HepG2 (cell line): ENCODE data around the gene FMNL1. TPM values are rescaled to one million over a fixed set of nuclear protein-coding genes. Genes with fewer than 3 reads are reported as not detected.
A peak's percentile ranks its signal among the peaks of the same experiment; 100 is the strongest.

Experiments
- ATAC-seq: fragments of 200-7000 bp; cut with Tn5 transposase; 3 replicates; pipeline ENCODE4 v1.9.1; 2020; ENCODE audit warnings: mild to moderate bottlenecking, moderate library complexity
- BruUV-seq: library from RNA; stranded (reverse); fragments of 400-500 nt; replicated peaks from 2 replicates; lab custom pipeline; 2021; lab: Mats Ljungman, UMichigan
- CTCF ChIA-PET: fragments of 300-600 bp; formaldehyde crosslinking; extraction: SDS; loops from one replicate; lab custom pipeline; 2021; ENCODE audit warnings: low total read pairs, inconsistent platforms, low intra/inter-chr PET ratio; lab: Yijun Ruan, JAX
- POLR2A ChIA-PET: fragments of 350-600 bp; sonication (Branson Sonifier 250); formaldehyde crosslinking; loops from one replicate; lab custom pipeline; 2020; ENCODE audit warnings: antibody characterized with exemption, inconsistent platforms; lab: Yijun Ruan, JAX
- DNase-seq: peaks from one replicate; pipeline ENCODE4 v3.0.0-alpha.2; 2015; ENCODE audit warnings: low spot score
- FAIRE-seq: peaks from 3 replicates; lab custom pipeline; 2011; peaks lifted over from hg19 to GRCh38; lab: Jason Lieb, UNC
- H2AFZ ChIP-seq: one replicate; pipeline ENCODE4 v1.6.1; 2011; ENCODE audit warnings: low read length, inconsistent platforms
- H3K27ac ChIP-seq: fragments of 300-600 bp; 3 replicates; pipeline ENCODE4 v1.8.0; 2011; ENCODE audit warnings: mixed run types, mild to moderate bottlenecking, mixed read lengths, low read length, inconsistent platforms; ENCODE audit not compliant: insufficient read depth; ENCODE audit errors: extremely low read length
- H3K27me3 ChIP-seq, 2 experiments: fragments of 200-600 bp in 1 of 2; 2 replicates in 1 of 2; 3 replicates in 1 of 2; pipeline versions ENCODE4 v1.6.0 to v1.8.0; 2011; ENCODE audit warnings: low read length in 2 of 2, mild to moderate bottlenecking in 2 of 2, moderate library complexity in 2 of 2, inconsistent platforms in 1 of 2; ENCODE audit not compliant: insufficient read depth in 2 of 2, control insufficient read depth in 1 of 2
- H3K36me3 ChIP-seq, 2 experiments: fragments of 200-600 bp in 1 of 2; replicated peaks in 1 of 2; 2 replicates in 1 of 2; 3 replicates in 1 of 2; pipeline versions ENCODE4 v1.5.1 to v1.8.0; 2011; ENCODE audit warnings: low read length in 2 of 2, inconsistent platforms in 1 of 2; ENCODE audit not compliant: insufficient read depth in 2 of 2, control insufficient read depth in 1 of 2
- H3K4me1 ChIP-seq: 2 replicates; pipeline ENCODE4 v1.5.1; 2012; ENCODE audit warnings: low read length, inconsistent platforms; ENCODE audit not compliant: insufficient read depth
- H3K4me2 ChIP-seq: 2 replicates; pipeline ENCODE4 v1.6.0; 2011; ENCODE audit warnings: low read depth, low read length, inconsistent platforms
- H3K4me3 ChIP-seq, 3 experiments: fragments of 200-600 bp in 1 of 3; sonication (generic), shearing (Covaris generic) in 1 of 3; replicated peaks in 1 of 3; 2 replicates each; pipeline ENCODE4 v1.5.1; 2011 to 2016; ENCODE audit warnings: low read length in 3 of 3, inconsistent platforms in 2 of 3, low read depth in 2 of 3, mild to moderate bottlenecking in 2 of 3, control low read depth in 1 of 3, mixed read lengths in 1 of 3; ENCODE audit not compliant: insufficient read depth in 1 of 3
- H3K79me2 ChIP-seq: one replicate; pipeline ENCODE4 v1.6.1; 2011; ENCODE audit warnings: low read length, inconsistent platforms; ENCODE audit not compliant: insufficient read depth
- H3K9ac ChIP-seq: 2 replicates; pipeline ENCODE4 v1.6.0; 2011; ENCODE audit warnings: mild to moderate bottlenecking, low read depth, low read length, inconsistent platforms; ENCODE audit not compliant: insufficient read depth
- H3K9me3 ChIP-seq: 2 replicates; pipeline ENCODE4 v1.5.1; 2012; ENCODE audit warnings: mild to moderate bottlenecking, low read length
- H4K20me1 ChIP-seq: 2 replicates; pipeline ENCODE4 v1.6.0; 2011; ENCODE audit warnings: inconsistent platforms, mild to moderate bottlenecking, low read length, moderate library complexity; ENCODE audit not compliant: insufficient read depth
- ATF5 ChIP-seq: sonication (generic); formaldehyde crosslinking; IDR thresholded peaks from 2 replicates; pipeline ENCODE4 v1.4.0; 2020; ENCODE audit warnings: mild to moderate bottlenecking, low read depth, missing genetic modification reagents
- DNMT1 ChIP-seq: sonication (generic); formaldehyde crosslinking; IDR thresholded peaks from 2 replicates; pipeline ENCODE4 v1.5.1; 2020; ENCODE audit warnings: mild to moderate bottlenecking, missing genetic modification reagents
- KDM2A ChIP-seq: sonication (generic); formaldehyde crosslinking; IDR thresholded peaks from 2 replicates; pipeline ENCODE4 v1.4.0; 2020; ENCODE audit warnings: low read depth, missing genetic modification reagents, borderline replicate concordance
- MTF2 ChIP-seq: sonication (generic); formaldehyde crosslinking; IDR thresholded peaks from 2 replicates; pipeline ENCODE4 v1.5.0; 2020; ENCODE audit warnings: missing genetic modification reagents, borderline replicate concordance
- ZNF687 ChIP-seq: sonication (generic); formaldehyde crosslinking; IDR thresholded peaks from 2 replicates; pipeline ENCODE4 v1.5.1; 2020; ENCODE audit warnings: mild to moderate bottlenecking, missing genetic modification reagents, moderate library complexity
- WGBS: methylation state at CpG from one replicate; pipeline ENCODE4 v1.1.6; 2017; ENCODE audit warnings: low lambda C conversion rate; 5-methylcytosine and 5-hydroxymethylcytosine counted together
- in situ Hi-C: cut with HindIII; loops from 2 replicates; pipeline ENCODE4 v1.10.0; 2017; ENCODE audit warnings: low pct_unique_long_range_greater_than_20kb; ENCODE audit not compliant: extremely low pct_ligation_motif_present
- intact Hi-C: fragments of 100-400 bp; cut with micrococcal nuclease; formaldehyde crosslinking; loops from one replicate; pipeline ENCODE4 v1.10.0; 2022; ENCODE audit not compliant: unreplicated experiment
- polyA plus RNA-seq, 8 experiments: library from polyadenylated mRNA; depleted of rRNA in 3 of 8; stranded (reverse) in 7 of 8; unstranded in 1 of 8; fragments of >200 nt; fragmentation: Illumina TruSeq in 4 of 8; extraction: Trizol in 4 of 8; gene quantifications; 2 replicates each; pipeline versions ENCODE4 v1.2.1 to v1.2.3, GENCODE V29; 2011 to 2016; ENCODE audit warnings: low read depth in 4 of 8, missing spikeins in 1 of 8, mixed read lengths in 1 of 8; ENCODE audit not compliant: insufficient read depth in 1 of 8
- total RNA-seq, 5 experiments: library from RNA; depleted of rRNA; stranded (reverse); fragments of >200 nt; fragmentation: Illumina TruSeq; extraction: Trizol; gene quantifications; 2 replicates each; pipeline ENCODE4 v1.2.3, GENCODE V29; 2016; ENCODE audit warnings: low read depth in 1 of 5

The FMNL1 gene
- total and polyA plus RNA-seq, 2 of the 13 experiments (the other 11 are each of a cell fraction or from before 2014, with no cell fraction given): 0.53 to 0.70 TPM

GRCh38 chr17:45240905-45241327 lies 19.2 kb downstream of the FMNL1 start:
- no peak overlapping the region for H3K4me2 ChIP-seq
- in situ Hi-C loops (no loop called here), intact Hi-C loops (no loop called here)
- no TSS peak for BruUV-seq
- H3K27me3 ChIP-seq: peaks cover 13 to 62% of the 10 kb centered on the region in 2 experiments
- POLR2A ChIA-PET: no interaction called here
- ATAC-seq: no peak
- no peak for FAIRE-seq
- peaks cover 21% of the 10 kb centered on the region for H3K4me1 ChIP-seq
- 0 out of 2 replicates have a peak, but pooled peaks have one; percentile 31 for TF ChIP-seq MTF2 (CRISPR knock-in tag)
- TF ChIP-seq DNMT1 (CRISPR knock-in tag): 0 out of 2 replicates have a peak, but pooled peaks have one; percentile 7
- no peak for TF ChIP-seq ATF5 (CRISPR knock-in tag)
- H3K79me2 ChIP-seq: no peaks in the 10 kb centered on the region
- no peaks in the 10 kb centered on the region for H3K36me3 ChIP-seq
- no peak overlapping the region for H3K9ac ChIP-seq
- H2AFZ ChIP-seq: no peak overlapping the region
- no peaks in the 10 kb centered on the region for H3K9me3 ChIP-seq
- DNase-seq: no peak
- no peaks in the 10 kb centered on the region for H4K20me1 ChIP-seq
- CTCF ChIA-PET: no interaction called here
- no peak overlapping the region for H3K27ac ChIP-seq
- H3K4me3 ChIP-seq: no peak overlapping the region
- WGBS: 73% methylated on average over 20 of the region's 21 CpGs

- FAIRE-seq: no peak
- H3K9ac ChIP-seq: no peak overlapping the region
- H3K27ac ChIP-seq: no peak overlapping the region
- ATAC-seq: no peak
- intact Hi-C loops: no loop called here
- no peaks in the 10 kb centered on the region for H3K79me2 ChIP-seq
- WGBS: 34% methylated on average over 19 of the region's 62 CpGs
- H3K4me3 ChIP-seq: peak overlapping the region in 1 of 3 experiments; percentile 7; a peak in 1 of 6 replicates
- ChIA-PET POLR2A (no interaction called here), CTCF (no interaction called here)
- no TSS peak for BruUV-seq
- peaks cover 13 to 68% of the 10 kb centered on the region in 2 experiments for H3K27me3 ChIP-seq
- H3K4me1 ChIP-seq: peaks cover 26% of the 10 kb centered on the region
- no peak overlapping the region for H3K4me2 ChIP-seq
- TF ChIP-seq KDM2A (CRISPR knock-in tag) (0 out of 2 replicates have a peak, but pooled peaks have one; percentile 7), ZNF687 (CRISPR knock-in tag) (no peak)
- no peaks in the 10 kb centered on the region for H3K9me3 ChIP-seq
- H2AFZ ChIP-seq: no peak overlapping the region
- in situ Hi-C loops: no loop called here
- DNase-seq: no peak
- H4K20me1 ChIP-seq: no peaks in the 10 kb centered on the region
- no peaks in the 10 kb centered on the region for H3K36me3 ChIP-seq
These were observed 19.8 kb downstream of the FMNL1 start for GRCh38 chr17:45241328-45242028.
